K562 (cell line): ENCODE data around the gene GPR35. TPM values are rescaled to one million over a fixed set of nuclear protein-coding genes. Genes with fewer than 3 reads are reported as not detected.

Source experiments
- CBFA2T2 ChIP-seq: fragments of 450-650 bp; conservative IDR thresholded peaks from 2 replicates; pipeline ENCODE4 v1.6.1; 2017; ENCODE audit warnings: mild to moderate bottlenecking
- ETV6 ChIP-seq, 3 experiments: fragments of 150-350 bp in 1 of 3; sonication (generic) in 1 of 3; formaldehyde crosslinking in 1 of 3; IDR thresholded peaks; 2 replicates each; pipeline versions ENCODE4 v1.6.1 to v1.8.0; 2014 to 2022; ENCODE audit warnings: borderline replicate concordance in 2 of 3, low read depth in 2 of 3, antibody characterized with exemption in 1 of 3, low read length in 1 of 3, mild to moderate bottlenecking in 1 of 3, missing genetic modification reagents in 1 of 3
- EZH2 ChIP-seq: IDR thresholded peaks from 2 replicates; pipeline ENCODE4 v1.6.1; 2012; ENCODE audit warnings: low read depth, mild to moderate bottlenecking, inconsistent platforms, low read length, borderline replicate concordance
- FOXP1 ChIP-seq: sonication (generic); formaldehyde crosslinking; IDR thresholded peaks from 2 replicates; pipeline ENCODE4 v1.8.0; 2022; ENCODE audit warnings: mild to moderate bottlenecking, missing genetic modification reagents
- GATA2 ChIP-seq: sonication (generic); formaldehyde crosslinking; IDR thresholded peaks from 2 replicates; pipeline ENCODE4 v1.4.0; 2020; ENCODE audit warnings: mild to moderate bottlenecking, missing genetic modification reagents
- GTF2F1 ChIP-seq: IDR thresholded peaks from 2 replicates; pipeline ENCODE4 v1.6.1; 2011; ENCODE audit warnings: low read depth, low read length, improper control_type of control experiment
- NBN ChIP-seq: fragments of 450-650 bp; IDR thresholded peaks from 2 replicates; pipeline ENCODE4 v1.6.1; 2016; ENCODE audit warnings: low read depth, mild to moderate bottlenecking
- PKNOX1 ChIP-seq: fragments of 450-650 bp; IDR thresholded peaks from 2 replicates; pipeline ENCODE4 v1.6.1; 2016
- POLR2AphosphoS5 ChIP-seq: IDR thresholded peaks from 2 replicates; pipeline ENCODE4 v1.6.1; 2011; ENCODE audit warnings: mild to moderate bottlenecking, low read depth, low read length, moderate library complexity; ENCODE audit not compliant: control insufficient read depth, insufficient read depth
- PTTG1 ChIP-seq: fragments of 450-650 bp; IDR thresholded peaks from 2 replicates; pipeline ENCODE4 v1.6.1; 2016; ENCODE audit warnings: low read depth, mild to moderate bottlenecking, missing genetic modification characterization, missing compliant biosample characterization
- RBM17 ChIP-seq: fragments of 200-400 bp; formaldehyde crosslinking; IDR thresholded peaks from 2 replicates; pipeline ENCODE4 v1.6.1; 2017; ENCODE audit warnings: low read depth, mild to moderate bottlenecking, low read length, borderline replicate concordance
- TAF1 ChIP-seq: IDR thresholded peaks from 2 replicates; pipeline ENCODE4 v1.6.1; 2011; ENCODE audit warnings: mild to moderate bottlenecking, low read length, moderate library complexity; ENCODE audit not compliant: insufficient read depth, control insufficient read depth, severe bottlenecking; ENCODE audit errors: extremely low read depth
- TOE1 ChIP-seq, 2 experiments: fragments of 450-650 bp in 1 of 2; sonication (generic) in 1 of 2; formaldehyde crosslinking in 1 of 2; IDR thresholded peaks; 2 replicates each; pipeline versions ENCODE4 v1.7.1 to v1.8.0; 2016 to 2022; ENCODE audit warnings: borderline replicate concordance in 2 of 2, mild to moderate bottlenecking in 2 of 2, antibody characterized with exemption in 1 of 2, inconsistent platforms in 1 of 2, low read depth in 1 of 2, missing genetic modification reagents in 1 of 2, moderate library complexity in 1 of 2
- ZBTB17 ChIP-seq: fragments of 450-650 bp; formaldehyde crosslinking; IDR thresholded peaks from 2 replicates; pipeline ENCODE4 v1.4.0; 2020; ENCODE audit warnings: mild to moderate bottlenecking
- ZEB2 ChIP-seq: fragments of 450-650 bp; IDR thresholded peaks from 2 replicates; pipeline ENCODE4 v1.6.1; 2016
- ZNF695 ChIP-seq: fragments of 450-650 bp; formaldehyde crosslinking; IDR thresholded peaks from 2 replicates; pipeline ENCODE4 v1.4.0; 2020; ENCODE audit warnings: mild to moderate bottlenecking, moderate library complexity
- ZNF764 ChIP-seq: fragments of 250-450 bp; sonication (Bioruptor Pico); IDR thresholded peaks from 2 replicates; pipeline ENCODE4 v1.4.0; 2020; ENCODE audit warnings: low read depth, mild to moderate bottlenecking, moderate library complexity
- polyA plus RNA-seq, 8 experiments: library from polyadenylated mRNA; depleted of rRNA in 4 of 8; stranded (reverse) in 5 of 8; unstranded in 3 of 8; fragments of >200 nt; fragmentation: Nextera tagmentation in 2 of 8; fragmentation: Illumina TruSeq in 1 of 8; extraction: Ambion mirVana in 2 of 8; extraction: Trizol in 1 of 8; gene quantifications; 2 replicates each; pipeline versions ENCODE4 v1.2.1 to v1.2.3, GENCODE V29; 2011 to 2014; ENCODE audit warnings: inconsistent platforms in 1 of 8, missing spikeins in 1 of 8
- total RNA-seq, 7 experiments: library from RNA; depleted of rRNA in 6 of 7; stranded (reverse); fragments of >200 nt in 6 of 7; fragmentation: Illumina TruSeq in 2 of 7; extraction: Trizol in 2 of 7; gene quantifications; 2 replicates each; pipeline versions ENCODE4 v1.2.1 to v1.2.3, GENCODE V29; 2011 to 2021; ENCODE audit warnings: low replicate concordance in 1 of 7
- TF ChIP-seq, protein P1 (sequence below): fragments of 200-800 bp; sonication (Bioruptor generic); IDR thresholded peaks from 2 replicates; pipeline ENCODE4 v1.6.1; 2017; ENCODE audit warnings: missing genetic modification characterization, missing compliant biosample characterization
- TF ChIP-seq, protein P2 (sequence below): sonication (generic); formaldehyde crosslinking; IDR thresholded peaks from 2 replicates; pipeline ENCODE4 v1.8.1; 2023; ENCODE audit warnings: mild to moderate bottlenecking, missing genetic modification reagents

The GPR35 gene
- total and polyA plus RNA-seq, 9 of the 15 experiments (the other 6 are each of a cell fraction or from before 2014, with no cell fraction given) = 0.04 to 0.50 (median 0.29) TPM; not detected in 3

GRCh38 chr2:240604291-240604938 lies 20.9 kb upstream of the GPR35 start (continued):
- TF ChIP-seq PTTG1 (tag) (no peak), GATA2 (CRISPR knock-in tag) (no peak), POLR2AphosphoS5 (0 out of 2 replicates have a peak, but pooled peaks have one; percentile 39), ZBTB17 (CRISPR knock-in tag) (no peak), TOE1 (IDR thresholded peaks at IDR 0.05; ENCODE audit: borderline replicate concordance) (0 out of 2 replicates have a peak, but pooled peaks have one; percentile 37), TOE1 (CRISPR knock-in tag; IDR thresholded peaks at IDR 0.05; ENCODE audit: borderline replicate concordance, low read depth) (no peak), PKNOX1 (peak; percentile 87), ZNF695 (CRISPR knock-in tag) (no peak), ZEB2 (no peak), CBFA2T2 (no peak), ZNF764 (CRISPR knock-in tag) (no peak), NBN (no peak), EZH2 (no peak), ETV6 (IDR thresholded peaks at IDR 0.05; ENCODE audit: borderline replicate concordance in 1 of 2, low read depth in 2 of 2, low read length in 1 of 2) (no peak), ETV6 (CRISPR knock-in tag; IDR thresholded peaks at IDR 0.05; ENCODE audit: borderline replicate concordance) (no peak), RBM17 (no peak), TAF1 (peak; percentile 32), GTF2F1 (no peak), FOXP1 (CRISPR knock-in tag) (no peak)
- TF ChIP-seq, protein P1, sequence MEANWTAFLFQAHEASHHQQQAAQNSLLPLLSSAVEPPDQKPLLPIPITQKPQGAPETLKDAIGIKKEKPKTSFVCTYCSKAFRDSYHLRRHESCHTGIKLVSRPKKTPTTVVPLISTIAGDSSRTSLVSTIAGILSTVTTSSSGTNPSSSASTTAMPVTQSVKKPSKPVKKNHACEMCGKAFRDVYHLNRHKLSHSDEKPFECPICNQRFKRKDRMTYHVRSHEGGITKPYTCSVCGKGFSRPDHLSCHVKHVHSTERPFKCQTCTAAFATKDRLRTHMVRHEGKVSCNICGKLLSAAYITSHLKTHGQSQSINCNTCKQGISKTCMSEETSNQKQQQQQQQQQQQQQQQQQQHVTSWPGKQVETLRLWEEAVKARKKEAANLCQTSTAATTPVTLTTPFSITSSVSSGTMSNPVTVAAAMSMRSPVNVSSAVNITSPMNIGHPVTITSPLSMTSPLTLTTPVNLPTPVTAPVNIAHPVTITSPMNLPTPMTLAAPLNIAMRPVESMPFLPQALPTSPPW (CRISPR knock-in tag) = no peak
- TF ChIP-seq, protein P2, sequence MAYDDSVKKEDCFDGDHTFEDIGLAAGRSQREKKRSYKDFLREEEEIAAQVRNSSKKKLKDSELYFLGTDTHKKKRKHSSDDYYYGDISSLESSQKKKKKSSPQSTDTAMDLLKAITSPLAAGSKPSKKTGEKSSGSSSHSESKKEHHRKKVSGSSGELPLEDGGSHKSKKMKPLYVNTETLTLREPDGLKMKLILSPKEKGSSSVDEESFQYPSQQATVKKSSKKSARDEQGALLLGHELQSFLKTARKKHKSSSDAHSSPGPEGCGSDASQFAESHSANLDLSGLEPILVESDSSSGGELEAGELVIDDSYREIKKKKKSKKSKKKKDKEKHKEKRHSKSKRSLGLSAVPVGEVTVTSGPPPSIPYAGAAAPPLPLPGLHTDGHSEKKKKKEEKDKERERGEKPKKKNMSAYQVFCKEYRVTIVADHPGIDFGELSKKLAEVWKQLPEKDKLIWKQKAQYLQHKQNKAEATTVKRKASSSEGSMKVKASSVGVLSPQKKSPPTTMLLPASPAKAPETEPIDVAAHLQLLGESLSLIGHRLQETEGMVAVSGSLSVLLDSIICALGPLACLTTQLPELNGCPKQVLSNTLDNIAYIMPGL (CRISPR knock-in tag) = no peak
